ENCODE data around the gene GLRA1.

DNA sequence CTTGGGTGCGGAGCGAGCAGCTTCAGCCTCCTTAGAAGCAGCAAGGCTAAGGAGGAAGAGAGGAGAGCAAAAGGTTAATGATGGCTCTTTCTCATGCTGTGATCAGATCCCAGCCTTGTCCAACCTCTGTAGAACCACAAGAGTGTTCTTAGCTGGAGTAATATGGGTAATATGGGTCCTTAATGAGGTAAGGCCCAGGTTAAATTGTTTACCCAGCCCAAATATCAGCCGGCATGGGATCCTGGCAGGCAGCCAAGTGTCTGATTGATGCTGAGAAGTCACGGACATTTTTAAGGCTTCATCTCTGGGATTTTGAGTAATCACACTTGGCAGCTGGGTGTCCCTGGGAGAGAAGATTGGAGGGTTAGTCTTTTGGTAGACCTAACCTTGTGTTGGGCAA, 32.3 kb downstream of the GLRA1 start:
- no peak for TF ChIP-seq POLR2A (IDR thresholded peaks at IDR 0.05; ENCODE audit: borderline replicate concordance, extremely low read depth, insufficient read depth, insufficient read length)
- TF ChIP-seq JUND (IDR thresholded peaks at IDR 0.05) = no peak
- TF ChIP-seq CTCF (IDR thresholded peaks at IDR 0.05 in 2 of 3, conservative IDR thresholded peaks at IDR 0.05 in 1 of 3; ENCODE audit: borderline replicate concordance in 1 of 3, insufficient read depth in 1 of 3, low read depth in 2 of 3, low read length in 2 of 3) = no peak
- no peak for TF ChIP-seq YY1 (IDR thresholded peaks at IDR 0.05; ENCODE audit: extremely low read depth, insufficient replicate concordance, low read depth, low read length)
- no peak for TF ChIP-seq CEBPB (IDR thresholded peaks at IDR 0.05; ENCODE audit: low read depth)
- no peak for TF ChIP-seq SIN3A (IDR thresholded peaks at IDR 0.05; ENCODE audit: low read depth)
- TF ChIP-seq EZH2 (IDR thresholded peaks at IDR 0.05) = no peak
- TF ChIP-seq SRF (IDR thresholded peaks at IDR 0.05; ENCODE audit: low read depth) = no peak
